WI38 (cell line): ENCODE data around the gene PAOX.
A peak's percentile ranks its signal among the peaks of the same experiment; 100 is the strongest.

ENCODE experiments used
- H3K4me3 ChIP-seq: 2 replicates; pipeline ENCODE4 v1.5.1; 2011; ENCODE audit warnings: low read depth, mild to moderate bottlenecking, control low read depth, low read length
- CTCF ChIP-seq: IDR thresholded peaks from 2 replicates; pipeline ENCODE4 v1.5.1; 2012; ENCODE audit warnings: low read depth, mild to moderate bottlenecking, control low read depth, low read length

The PAOX gene

GRCh38 chr10:133391249-133391635, 12.2 kb downstream of the PAOX start:
- no peak overlapping the region for H3K4me3 ChIP-seq
- TF ChIP-seq CTCF, result no peak

GRCh38 chr10:133391761-133392518, 12.9 kb downstream of the PAOX start:
- no peak overlapping the region for H3K4me3 ChIP-seq
- TF ChIP-seq CTCF, result no peak

GRCh38 chr10:133393401-133394063, 14.5 kb downstream of the PAOX start:
- H3K4me3 ChIP-seq, result peak overlapping the region; percentile 95
- TF ChIP-seq CTCF, result no peak

- H3K4me3 ChIP-seq, result peak within 1 kb of the TSS; percentile 95
- no peak for TF ChIP-seq CTCF
Observed at GRCh38 chr10:133394064-133394663, 15.1 kb downstream of the PAOX start, which contains the start of gene MTG1. MTG1 (plus strand) TSS chr10:133394157; CDS start chr10:133394221, 64 bp downstream.

GRCh38 chr10:133394801-133395221, 15.7 kb downstream of the PAOX start:
- H3K4me3 ChIP-seq, result peak overlapping the region; percentile 95
- no peak for TF ChIP-seq CTCF

GRCh38 chr10:133396035-133396624, 17.1 kb downstream of the PAOX start:
- H3K4me3 ChIP-seq, result no peak overlapping the region
- TF ChIP-seq CTCF, result no peak
